Esophagus (tissue), 2 donors: Measurements from ENCODE around the gene NDUFC1. TPM values are rescaled to one million over a fixed set of nuclear protein-coding genes. Genes with fewer than 3 reads are reported as not detected.
"Not testable (repeated sequence)": the region's sequence is repeated elsewhere in the genome, so short reads cannot be mapped to it uniquely, and the experiment has no call there.

Experiments
- H3K27ac ChIP-seq, 2 donors: one replicate each; pipeline ENCODE4 v1.5.1; 2013; ENCODE audit warnings: low read depth in 2 of 2, mild to moderate bottlenecking in 2 of 2, inconsistent platforms in 1 of 2, low read length in 1 of 2, moderate library complexity in 1 of 2
- H3K27me3 ChIP-seq, 2 donors: one replicate each; pipeline ENCODE4 v1.6.1; 2013; ENCODE audit warnings: low read length in 2 of 2, control low read depth in 1 of 2, mild to moderate bottlenecking in 1 of 2; ENCODE audit not compliant: insufficient read depth in 2 of 2, control insufficient read depth in 1 of 2
- H3K36me3 ChIP-seq, 2 donors: one replicate each; pipeline ENCODE4 v1.6.1; 2013; ENCODE audit warnings: low read length in 1 of 2; ENCODE audit not compliant: control insufficient read depth in 2 of 2, insufficient read depth in 2 of 2
- H3K4me1 ChIP-seq, 2 donors: one replicate each; pipeline ENCODE4 v1.6.1; 2013; ENCODE audit warnings: low read length in 1 of 2; ENCODE audit not compliant: control insufficient read depth in 2 of 2, insufficient read depth in 2 of 2
- H3K4me3 ChIP-seq, 2 donors: one replicate each; pipeline ENCODE4 v1.5.1; 2013; ENCODE audit warnings: low read length in 2 of 2, mild to moderate bottlenecking in 2 of 2, low read depth in 1 of 2, moderate library complexity in 1 of 2
- H3K9me3 ChIP-seq, 2 donors: one replicate each; pipeline ENCODE4 v1.6.1; 2013; ENCODE audit warnings: mild to moderate bottlenecking in 2 of 2, low read depth in 1 of 2, low read length in 1 of 2, moderate library complexity in 1 of 2; ENCODE audit not compliant: control insufficient read depth in 2 of 2, insufficient read depth in 1 of 2
- WGBS, 2 donors: extraction: QIAGEN DNeasy Blood & Tissue Kit; methylation state at CpG; one replicate each; pipeline ENCODE4 v1.1.7; 2013; 5-methylcytosine and 5-hydroxymethylcytosine counted together
- polyA plus RNA-seq, 2 donors: library from polyadenylated mRNA; stranded (reverse); fragments of 200-250 nt; gene quantifications; one replicate each; pipeline ENCODE4 v1.2.3, GENCODE V29; 2013
- donor health status: healthy with polysubstance abuse.
- donor health status: Bipolar disorder and iron deficiency.

NDUFC1 gene
- 100 to 1,000 TPM in 1 of 2 donors, 10 to 100 TPM in 1; 79.0 to 102 TPM for polyA plus RNA-seq

GRCh38 chr4:139301821-139302611 lies at the start of gene NDUFC1:
NDUFC1 (minus strand) TSS chr4:139302477; CDS start chr4:139295798, 6,679 bp downstream.
- H3K36me3 ChIP-seq = no peaks in the 10 kb centered on the region
- H3K27ac ChIP-seq = peak within 1 kb of the TSS; percentile 87 to 97
- no peaks in the 10 kb centered on the region for H3K27me3 ChIP-seq
- WGBS, 2 donors = 0% methylated on average over 45 to 46 of the region's 46 CpGs
- H3K4me3 ChIP-seq = peak within 1 kb of the TSS; percentile 91
- no peaks in the 10 kb centered on the region for H3K4me1 ChIP-seq
- no peaks in the 10 kb centered on the region for H3K9me3 ChIP-seq

GRCh38 chr4:139337612-139338011 lies 35.3 kb upstream of the NDUFC1 start:
- peaks cover 0 to 8% of the 10 kb centered on the region in 2 donors for H3K36me3 ChIP-seq
- H3K9me3 ChIP-seq = no peaks in the 10 kb centered on the region

GRCh38 chr4:139333046-139333445 lies 30.8 kb upstream of the NDUFC1 start:
- H3K9me3 ChIP-seq = no peaks in the 10 kb centered on the region
- no peak overlapping the region for H3K4me3 ChIP-seq
- 73 to 80% methylated on average over 2 of the region's 2 CpGs for WGBS, 2 donors
- H3K4me1 ChIP-seq = no peaks in the 10 kb centered on the region
- no peak overlapping the region for H3K27ac ChIP-seq
- H3K27me3 ChIP-seq = no peaks in the 10 kb centered on the region
- H3K36me3 ChIP-seq = no peaks in the 10 kb centered on the region

More at GRCh38 chr4:139337612-139338011, 35.3 kb upstream of the NDUFC1 start:
- H3K27ac ChIP-seq = no peak overlapping the region
- H3K27me3 ChIP-seq = no peaks in the 10 kb centered on the region
- no peaks in the 10 kb centered on the region for H3K4me1 ChIP-seq
- H3K4me3 ChIP-seq = no peak overlapping the region

GRCh38 chr4:139331185-139331584 lies 28.9 kb upstream of the NDUFC1 start:
- Histone ChIP-seq H3K9me3 (no peaks in the 10 kb centered on the region), H3K36me3 (no peaks in the 10 kb centered on the region), H3K27me3 (no peaks in the 10 kb centered on the region), H3K4me1 (no peaks in the 10 kb centered on the region), H3K4me3 (no peak overlapping the region), H3K27ac (no peak overlapping the region)
- 97 to 100% methylated on average over 1 of the region's 1 CpG for WGBS, 2 donors

GRCh38 chr4:139330283-139330682 lies 28.0 kb upstream of the NDUFC1 start:
- Histone ChIP-seq H3K9me3 (no peaks in the 10 kb centered on the region), H3K4me3 (no peak overlapping the region), H3K27me3 (no peaks in the 10 kb centered on the region), H3K4me1 (no peaks in the 10 kb centered on the region), H3K27ac (no peak overlapping the region), H3K36me3 (no peaks in the 10 kb centered on the region)
- 86 to 87% methylated on average over 3 of the region's 3 CpGs for WGBS, 2 donors

GRCh38 chr4:139329665-139330200 lies 27.5 kb upstream of the NDUFC1 start:
- Histone ChIP-seq H3K4me3 (no peak overlapping the region), H3K36me3 (no peaks in the 10 kb centered on the region), H3K4me1 (no peaks in the 10 kb centered on the region), H3K9me3 (no peaks in the 10 kb centered on the region), H3K27ac (no peak overlapping the region), H3K27me3 (no peaks in the 10 kb centered on the region)
- WGBS, 2 donors = 78 to 80% methylated on average over 4 of the region's 4 CpGs

- Histone ChIP-seq H3K36me3 (no peaks in the 10 kb centered on the region), H3K27me3 (no peaks in the 10 kb centered on the region), H3K27ac (no peak overlapping the region), H3K9me3 (no peaks in the 10 kb centered on the region), H3K4me3 (no peak overlapping the region), H3K4me1 (no peaks in the 10 kb centered on the region)
- WGBS, 2 donors = 71 to 72% methylated on average over 6 of the region's 6 CpGs
These were observed 22.3 kb upstream of the NDUFC1 start for GRCh38 chr4:139324620-139325019.

- not testable (repeated sequence) for H3K36me3 ChIP-seq, H3K9me3 ChIP-seq, H3K4me3 ChIP-seq, H3K27ac ChIP-seq, H3K4me1 ChIP-seq, H3K27me3 ChIP-seq
- 97 to 98% methylated on average over 6 of the region's 6 CpGs for WGBS, 2 donors
These were observed 20.3 kb upstream of the NDUFC1 start for GRCh38 chr4:139322541-139322940.

- not testable (repeated sequence) for H3K4me3 ChIP-seq, H3K4me1 ChIP-seq, H3K27ac ChIP-seq, H3K36me3 ChIP-seq, H3K27me3 ChIP-seq, H3K9me3 ChIP-seq
- WGBS, 2 donors = 71 to 78% methylated on average over 1 of the region's 1 CpG
These were observed 19.8 kb upstream of the NDUFC1 start for GRCh38 chr4:139322070-139322469.

- H3K36me3 ChIP-seq = no peaks in the 10 kb centered on the region
- 89 to 93% methylated on average over 1 of the region's 1 CpG for WGBS, 2 donors
- H3K4me1 ChIP-seq = no peaks in the 10 kb centered on the region
- H3K27me3 ChIP-seq = no peaks in the 10 kb centered on the region
- no peak overlapping the region for H3K4me3 ChIP-seq
- H3K9me3 ChIP-seq = no peaks in the 10 kb centered on the region
- H3K27ac ChIP-seq = no peak overlapping the region
These were observed 17.3 kb upstream of the NDUFC1 start for GRCh38 chr4:139319571-139319970.
